ENCODE data around the gene SEMA3E.

SEMA3E gene

GRCh38 chr7:83640731-83641537 lies 8.0 kb downstream of the SEMA3E start:
- no peak for DNase-seq

DNA sequence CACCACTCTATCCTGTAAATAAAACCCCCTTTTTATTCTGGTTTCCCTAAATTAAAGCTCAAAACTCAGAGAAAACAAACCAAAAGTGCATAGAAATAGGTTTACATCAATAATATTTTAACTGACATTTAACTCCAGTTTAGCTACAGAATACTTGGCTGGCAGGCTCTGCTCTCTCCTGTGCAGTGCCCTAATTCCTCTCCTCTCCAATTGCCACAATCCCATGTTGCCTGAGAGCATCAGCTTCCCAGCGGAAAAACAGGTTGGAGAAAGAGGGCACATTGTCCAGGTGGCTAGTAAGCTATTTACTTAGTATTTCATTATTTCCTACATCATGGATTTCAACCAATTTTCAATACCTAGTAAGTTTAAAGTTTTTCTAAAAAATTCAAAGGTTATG lies 8.7 kb downstream of the SEMA3E start:
- DNase-seq: no peak

DNA sequence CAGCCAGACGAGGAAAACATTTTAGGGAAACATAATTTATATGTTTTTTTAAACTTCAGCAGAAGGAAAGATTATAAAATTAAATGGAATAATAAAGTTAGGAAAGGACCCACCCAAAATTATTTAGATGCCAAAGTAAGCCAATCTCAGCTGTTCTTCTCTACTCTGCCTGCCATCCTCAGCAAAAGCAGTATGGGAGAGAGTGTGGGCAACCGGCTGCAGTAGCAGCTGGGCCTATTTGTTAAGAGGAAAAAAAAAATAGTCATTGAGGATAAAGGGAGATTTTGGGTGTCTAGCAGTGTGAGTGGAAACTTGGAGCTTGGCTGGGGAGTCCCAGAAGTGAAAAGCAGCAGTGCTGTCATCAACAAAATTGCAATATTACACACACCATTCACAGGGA lies 15.4 kb downstream of the SEMA3E start:
- DNase-seq: no peak

DNA sequence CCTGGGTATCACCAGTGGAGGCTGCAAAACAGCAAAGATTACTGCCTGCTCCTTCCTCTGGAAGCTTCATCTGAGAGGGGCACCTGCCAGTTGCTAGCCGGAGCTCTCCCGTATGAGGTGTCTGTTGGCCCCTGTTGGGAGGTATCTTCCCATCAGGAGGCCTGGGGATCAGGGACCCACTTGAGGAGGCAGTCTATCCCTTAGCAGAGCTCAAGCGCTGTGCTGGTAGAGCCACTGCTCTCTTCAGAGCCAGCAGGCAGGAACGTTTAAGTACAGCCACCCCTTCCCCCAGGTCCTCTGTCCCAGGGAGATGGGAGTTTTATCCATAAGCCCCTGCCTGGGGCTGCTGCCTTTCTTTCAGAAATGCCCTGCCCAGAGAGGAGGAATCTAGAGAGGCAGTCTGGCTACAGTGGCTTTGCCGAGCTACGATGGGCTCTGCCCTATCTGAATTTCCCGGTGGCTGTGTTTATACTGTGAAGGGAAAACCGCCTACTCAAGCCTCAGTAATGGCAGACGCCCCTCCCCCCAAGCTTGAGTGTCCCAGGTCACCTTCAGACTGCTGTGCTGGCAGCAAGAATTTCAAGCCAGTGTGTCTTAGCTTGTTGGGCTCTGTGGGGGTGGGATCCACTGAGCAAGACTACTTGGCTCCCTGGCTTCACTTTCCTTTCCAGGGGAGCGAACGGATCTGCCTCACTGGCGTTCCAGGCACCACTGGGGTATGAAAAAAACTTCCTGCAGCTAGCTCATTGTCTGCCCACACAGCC lies 19.6 kb downstream of the SEMA3E start:
- DNase-seq: no peak

DNA sequence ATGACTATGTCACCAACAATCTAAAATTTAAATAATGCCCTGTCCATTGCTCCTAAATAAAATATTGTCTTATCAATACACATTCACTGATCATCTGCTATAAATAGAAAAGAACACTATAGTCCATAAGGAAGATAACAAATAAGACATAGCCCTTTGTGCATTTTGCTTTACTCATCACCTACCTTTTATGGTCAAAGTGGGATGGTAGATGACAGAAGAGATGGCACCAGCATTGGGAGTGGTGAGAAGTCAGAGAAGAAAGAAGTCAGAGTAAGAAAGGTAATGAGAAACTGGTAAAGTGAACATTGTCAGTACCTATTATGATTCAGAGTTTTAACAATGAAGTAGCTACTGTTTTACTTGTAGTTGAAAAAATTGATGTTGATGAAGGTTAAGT lies 31.1 kb downstream of the SEMA3E start:
- DNase-seq: no peak

DNA sequence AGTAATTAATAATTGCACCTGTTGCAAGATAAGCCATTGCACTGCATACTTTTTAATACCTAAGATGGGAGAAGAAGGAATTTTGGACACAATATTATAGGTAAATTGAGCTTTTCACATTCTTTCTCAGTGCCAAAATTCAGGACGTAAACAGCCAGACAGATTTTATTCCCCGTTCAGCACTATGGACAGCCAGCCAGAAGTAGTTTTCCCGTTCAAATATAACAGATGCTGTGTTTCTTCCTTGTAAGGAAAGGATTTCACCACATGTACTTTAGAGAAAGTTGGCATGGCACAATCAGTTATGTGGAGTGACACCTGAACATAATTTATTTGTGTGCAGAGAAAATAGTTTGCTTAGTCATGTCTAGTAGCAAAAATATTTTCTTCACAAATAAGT lies 34.8 kb downstream of the SEMA3E start:
- no peak for DNase-seq

DNA sequence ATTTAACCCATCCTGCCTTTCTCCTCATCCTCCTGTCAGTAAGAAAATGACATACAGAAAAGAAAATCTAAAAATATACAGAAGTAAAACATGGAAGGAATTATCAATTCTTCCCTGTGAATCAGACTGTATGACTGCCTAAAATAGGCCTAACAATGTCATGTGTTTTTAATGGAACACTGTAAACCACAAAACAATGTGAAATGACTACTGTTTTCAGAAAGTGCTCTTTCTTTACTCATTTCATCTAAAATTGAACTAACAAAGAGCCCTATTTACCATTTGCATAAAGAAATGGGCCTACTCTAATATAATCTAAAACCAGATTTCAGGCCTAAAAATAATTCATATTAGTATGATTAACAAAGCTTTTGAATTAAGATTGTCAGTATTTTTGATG lies 35.7 kb downstream of the SEMA3E start:
- DNase-seq: no peak

DNA sequence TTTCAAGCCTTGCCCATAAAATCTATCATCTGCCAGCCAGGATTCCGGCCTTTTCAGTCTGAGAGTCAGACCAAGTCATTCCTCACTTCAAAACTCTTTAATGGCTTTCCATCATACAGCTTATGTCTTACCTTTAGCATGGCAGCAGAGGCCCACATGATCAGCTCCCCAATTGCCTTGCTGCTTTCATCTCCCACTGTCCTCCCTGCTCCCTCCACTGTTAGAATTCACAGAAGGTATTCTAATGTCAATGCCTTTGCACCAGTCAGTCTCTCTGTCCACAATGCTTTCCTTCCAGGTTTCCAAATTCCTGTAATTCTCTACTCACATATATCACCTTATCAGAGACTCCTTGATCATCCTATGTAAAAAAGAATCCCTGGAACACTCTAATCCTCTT lies 37.2 kb downstream of the SEMA3E start:
- no peak for DNase-seq

- DNase-seq: no peak
Measured at GRCh38 chr7:83610649-83611304, 38.2 kb downstream of the SEMA3E start.

- DNase-seq: no peak
Measured at GRCh38 chr7:83608716-83609115, 40.2 kb downstream of the SEMA3E start.

- no peak for DNase-seq
Measured at GRCh38 chr7:83603649-83604048, 45.3 kb downstream of the SEMA3E start.

DNA sequence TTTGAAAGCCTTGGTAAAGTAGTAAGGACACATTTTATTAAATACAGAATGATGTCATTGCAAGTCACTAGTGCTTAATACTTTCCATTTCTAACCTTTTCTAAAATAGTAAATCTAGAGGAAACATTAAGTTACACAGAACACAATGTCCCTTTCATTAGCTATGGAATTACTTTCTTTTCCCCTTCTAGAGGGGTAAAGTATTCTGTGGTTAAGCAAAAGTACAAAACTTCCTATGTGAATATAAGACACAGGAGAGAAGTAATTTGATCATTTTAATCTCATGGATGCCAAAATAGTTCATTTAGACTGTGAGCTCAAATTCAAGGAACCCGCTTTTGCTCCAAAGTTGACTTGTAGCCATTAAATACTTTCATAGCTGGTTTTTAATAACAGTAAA lies 49.8 kb downstream of the SEMA3E start:
- no peak for DNase-seq

GRCh38 chr7:83593921-83594475 lies 54.9 kb downstream of the SEMA3E start:
- DNase-seq: no peak

DNA sequence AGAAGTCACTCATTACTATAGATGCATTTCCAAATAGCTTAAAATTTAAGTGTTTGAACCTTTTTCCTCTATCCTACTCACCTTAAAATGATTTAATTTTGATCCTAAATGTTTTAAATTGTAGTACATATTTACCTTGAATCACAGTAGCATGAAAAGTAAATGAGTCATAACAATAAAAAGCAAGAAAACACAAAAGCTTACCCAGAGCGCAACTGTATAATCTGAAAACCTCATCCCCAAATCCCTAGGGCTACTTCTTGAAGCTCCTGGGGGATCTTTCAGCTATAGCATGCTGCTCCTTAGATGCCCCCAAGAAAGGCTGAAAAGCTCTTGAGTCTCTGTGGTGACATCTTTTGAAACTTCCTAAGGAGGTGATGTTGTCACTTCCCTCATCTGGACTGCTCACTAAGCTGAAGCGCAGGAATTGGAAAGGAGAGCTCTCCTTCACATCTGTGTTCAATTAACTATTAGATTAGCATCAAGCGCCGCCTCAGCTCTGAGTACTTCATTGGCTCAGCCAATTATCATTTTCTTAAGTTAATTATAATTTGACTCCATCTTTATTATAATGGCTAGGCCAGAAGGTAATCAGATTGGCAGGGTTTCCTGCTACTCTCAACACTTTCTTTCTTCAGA lies 60.2 kb downstream of the SEMA3E start:
- DNase-seq: no peak

GRCh38 chr7:83586281-83586680 lies 62.7 kb downstream of the SEMA3E start:
- DNase-seq: no peak

DNA sequence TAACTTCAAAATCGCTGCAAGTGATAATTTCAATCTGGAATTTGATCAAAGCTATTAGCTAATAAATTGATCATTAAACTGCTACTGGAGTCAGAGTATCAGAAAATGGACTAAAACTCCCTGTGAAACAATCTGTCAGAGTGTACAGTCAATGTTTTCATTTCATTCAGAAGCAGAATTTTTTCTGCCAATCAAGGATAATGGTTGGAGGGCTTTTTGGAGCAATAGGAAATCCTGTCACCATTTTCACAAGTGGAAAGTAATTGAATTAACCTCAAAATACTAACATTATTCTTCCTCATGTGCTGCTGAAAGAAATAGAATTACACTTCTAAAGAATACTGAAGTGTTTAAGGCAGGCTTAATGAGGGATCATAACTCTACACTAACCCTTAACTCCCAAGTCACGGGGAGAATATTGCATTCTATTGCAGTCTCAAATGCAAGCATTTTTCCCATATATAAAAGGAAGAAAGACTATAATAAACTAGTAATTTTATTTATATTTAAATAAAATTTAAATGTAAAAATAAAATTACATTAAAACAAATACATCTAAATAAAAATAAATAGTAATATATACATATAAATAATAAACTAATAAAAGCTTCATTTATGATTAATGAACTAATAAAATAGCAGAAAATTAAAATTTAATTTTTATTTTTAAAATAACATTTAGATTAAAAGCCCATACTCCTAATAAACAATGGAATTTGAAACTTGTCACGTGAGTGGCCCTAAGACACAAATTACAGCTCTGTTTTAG lies 67.1 kb downstream of the SEMA3E start:
- no peak for DNase-seq

- DNase-seq: no peak
Measured at GRCh38 chr7:83579740-83580139, 69.2 kb downstream of the SEMA3E start.

GRCh38 chr7:83575436-83575835 lies 73.5 kb downstream of the SEMA3E start:
- no peak for DNase-seq

DNA sequence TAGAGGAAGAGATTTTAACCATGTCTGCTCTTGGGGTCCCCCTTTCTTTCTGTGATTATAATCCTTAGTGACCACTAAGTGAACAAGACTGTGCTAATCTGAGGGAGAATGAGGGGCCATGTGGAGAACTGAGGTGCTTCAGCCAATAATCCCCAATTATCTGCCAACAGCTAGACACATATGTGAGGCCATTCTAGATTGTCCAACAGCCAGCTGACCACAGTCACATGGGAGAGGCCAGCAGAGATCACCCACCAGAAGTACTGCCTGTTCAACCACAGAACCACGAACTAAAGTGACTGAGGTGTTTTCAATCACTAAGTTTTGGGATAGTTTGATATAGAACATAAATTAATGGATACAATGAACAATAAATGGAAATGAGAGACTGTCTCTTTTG lies 74.3 kb downstream of the SEMA3E start:
- no peak for DNase-seq

GRCh38 chr7:83562960-83563359 lies 86.0 kb downstream of the SEMA3E start:
- DNase-seq: no peak

DNA sequence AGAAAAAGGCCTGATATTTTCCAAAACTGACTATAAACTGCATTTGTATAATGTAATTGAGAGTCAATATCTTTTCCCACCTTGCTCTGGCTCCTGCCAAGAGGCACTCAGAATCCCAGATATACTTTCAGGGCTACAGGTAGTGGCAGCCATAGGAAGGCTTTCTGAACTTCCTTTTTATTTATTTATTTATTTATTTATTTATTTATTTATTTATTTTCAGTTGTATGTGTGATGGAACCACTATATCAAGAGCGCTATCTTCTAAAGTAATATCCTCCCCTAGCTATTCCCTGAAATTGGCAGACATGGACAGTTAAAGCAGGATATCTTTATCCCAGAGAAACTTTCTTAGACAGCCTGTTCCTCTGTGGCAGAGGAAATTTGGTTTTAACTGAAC lies 86.7 kb downstream of the SEMA3E start:
- DNase-seq: no peak

DNA sequence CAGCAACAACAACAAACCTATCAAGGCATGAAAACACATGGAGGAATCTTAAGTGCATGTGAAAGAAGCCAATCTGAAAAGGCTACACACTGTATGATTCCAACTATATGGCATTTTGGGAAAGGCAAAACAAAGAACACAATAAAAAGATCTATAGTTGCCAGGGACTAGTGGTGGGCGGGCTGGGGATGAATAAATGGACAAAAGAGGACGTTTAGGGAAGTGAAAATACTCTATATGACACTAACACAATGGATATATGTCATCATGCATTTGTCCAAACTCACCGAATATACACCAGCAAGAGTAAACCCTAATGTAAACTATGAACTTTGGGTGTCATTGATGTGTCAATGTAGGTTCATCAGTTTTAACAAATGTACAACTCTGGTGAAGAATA lies 89.1 kb downstream of the SEMA3E start:
- no peak for DNase-seq

Data from cortex of kidney (tissue), 1 donor.